Neural progenitor cell (in vitro differentiated cells): Measurements from ENCODE around the gene DOP1B.

Experiments used
- EZH2 ChIP-seq: fragments of 200-600 bp; sonication (generic); IDR thresholded peaks from 2 replicates; pipeline ENCODE4 v1.6.1; 2017; ENCODE audit warnings: antibody characterized with exemption, mild to moderate bottlenecking, moderate library complexity
- TF ChIP-seq, protein P1 (sequence below): fragments of 200-600 bp; sonication (generic); IDR thresholded peaks from 2 replicates; pipeline ENCODE4 v1.5.1; 2017; ENCODE audit warnings: antibody characterized with exemption, mild to moderate bottlenecking

DNA sequence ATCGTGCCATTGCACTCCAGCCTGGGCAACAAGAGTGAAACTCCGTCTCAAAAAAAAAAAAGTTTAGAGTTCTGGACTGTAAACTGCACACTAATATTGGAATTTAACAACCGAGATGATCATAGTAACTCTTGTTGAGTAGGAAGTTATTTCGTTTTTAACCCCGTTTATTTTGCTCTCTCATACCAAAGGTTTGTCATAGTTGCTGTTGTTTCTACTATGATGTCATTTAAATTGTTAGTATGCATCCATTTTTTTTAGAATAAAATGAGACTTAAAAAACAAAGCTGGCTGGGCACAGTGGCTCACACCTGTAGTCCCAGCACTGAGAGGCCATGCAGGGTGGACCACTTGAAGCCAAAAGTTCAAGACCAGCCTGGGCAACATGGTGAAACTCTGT lies 49.3 kb downstream of the DOP1B start:
- TF ChIP-seq, protein P1, sequence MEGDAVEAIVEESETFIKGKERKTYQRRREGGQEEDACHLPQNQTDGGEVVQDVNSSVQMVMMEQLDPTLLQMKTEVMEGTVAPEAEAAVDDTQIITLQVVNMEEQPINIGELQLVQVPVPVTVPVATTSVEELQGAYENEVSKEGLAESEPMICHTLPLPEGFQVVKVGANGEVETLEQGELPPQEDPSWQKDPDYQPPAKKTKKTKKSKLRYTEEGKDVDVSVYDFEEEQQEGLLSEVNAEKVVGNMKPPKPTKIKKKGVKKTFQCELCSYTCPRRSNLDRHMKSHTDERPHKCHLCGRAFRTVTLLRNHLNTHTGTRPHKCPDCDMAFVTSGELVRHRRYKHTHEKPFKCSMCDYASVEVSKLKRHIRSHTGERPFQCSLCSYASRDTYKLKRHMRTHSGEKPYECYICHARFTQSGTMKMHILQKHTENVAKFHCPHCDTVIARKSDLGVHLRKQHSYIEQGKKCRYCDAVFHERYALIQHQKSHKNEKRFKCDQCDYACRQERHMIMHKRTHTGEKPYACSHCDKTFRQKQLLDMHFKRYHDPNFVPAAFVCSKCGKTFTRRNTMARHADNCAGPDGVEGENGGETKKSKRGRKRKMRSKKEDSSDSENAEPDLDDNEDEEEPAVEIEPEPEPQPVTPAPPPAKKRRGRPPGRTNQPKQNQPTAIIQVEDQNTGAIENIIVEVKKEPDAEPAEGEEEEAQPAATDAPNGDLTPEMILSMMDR = no peak
- no peak for TF ChIP-seq EZH2
